Dedifferentiated amniotic fluid mesenchymal stem cell (primary cell): ENCODE data around the gene ATP5F1A.

ENCODE experiments used
- DNase-seq: peaks from one replicate; pipeline ENCODE4 v3.0.0-alpha.2; 2016; ENCODE audit errors: extremely low spot score

Gene ATP5F1A

DNA sequence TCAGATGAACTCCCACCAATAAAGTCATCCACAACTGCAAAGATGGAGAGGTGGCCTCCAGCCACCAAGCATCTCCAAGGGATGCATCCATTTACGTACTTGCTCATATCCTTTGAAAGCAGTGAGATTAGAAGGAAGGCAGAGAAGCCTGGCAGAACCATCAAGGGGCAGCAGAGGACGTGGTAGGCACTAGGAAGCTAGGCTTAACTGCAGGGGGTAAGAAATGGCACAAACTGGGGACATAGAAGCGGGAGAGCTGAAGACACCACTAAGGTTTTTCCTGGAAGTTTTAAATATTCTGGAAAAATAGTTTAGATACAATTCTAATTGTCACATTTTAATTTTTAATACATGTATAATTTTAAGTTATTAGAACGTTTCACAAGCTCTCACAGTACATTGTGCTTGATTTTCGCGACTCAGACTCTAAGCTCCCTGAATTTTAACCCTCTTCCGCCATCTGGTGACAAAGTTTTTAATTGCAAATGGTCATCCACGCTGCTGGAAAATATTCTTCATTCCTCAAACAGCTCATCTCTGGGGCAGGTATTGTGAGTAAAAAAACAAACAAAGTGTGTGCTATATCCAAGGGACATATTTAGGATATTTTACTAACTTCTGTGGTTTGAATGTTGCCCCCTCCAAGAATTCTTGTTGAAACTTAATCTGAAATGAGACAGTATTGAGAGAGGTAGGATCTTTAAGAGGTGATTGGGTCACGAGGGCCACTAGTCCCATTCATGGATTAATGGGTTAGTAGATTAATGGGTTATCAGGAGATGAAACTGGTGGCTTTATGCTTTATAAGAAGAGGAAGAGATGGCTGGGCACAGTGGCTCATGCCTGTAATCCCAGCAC, 24.4 kb downstream of the ATP5F1A start:
- peak; percentile 69 for DNase-seq

DNA sequence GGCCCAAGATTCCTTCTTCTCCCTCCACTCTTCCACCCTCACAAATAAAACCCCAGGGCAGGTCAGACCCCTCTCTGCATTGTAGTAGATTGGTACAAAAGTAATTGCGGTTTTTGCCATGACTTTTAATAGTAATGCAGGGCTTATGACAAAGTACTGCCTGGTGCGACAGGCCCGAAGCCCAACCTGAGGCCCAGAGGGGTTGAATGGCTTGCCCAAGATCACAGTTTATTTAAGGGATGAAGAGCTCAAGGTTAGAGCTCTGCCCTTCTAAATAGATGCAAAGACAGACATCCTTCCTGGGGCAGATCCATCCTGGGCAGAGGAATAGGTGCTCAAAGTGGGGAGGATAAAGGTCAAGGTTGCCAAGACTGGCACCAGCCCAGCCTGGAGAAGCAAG, 25.1 kb downstream of the ATP5F1A start:
- no peak for DNase-seq

- no peak for DNase-seq
Observed at GRCh38 chr18:46072376-46072867, 25.7 kb downstream of the ATP5F1A start.

DNA sequence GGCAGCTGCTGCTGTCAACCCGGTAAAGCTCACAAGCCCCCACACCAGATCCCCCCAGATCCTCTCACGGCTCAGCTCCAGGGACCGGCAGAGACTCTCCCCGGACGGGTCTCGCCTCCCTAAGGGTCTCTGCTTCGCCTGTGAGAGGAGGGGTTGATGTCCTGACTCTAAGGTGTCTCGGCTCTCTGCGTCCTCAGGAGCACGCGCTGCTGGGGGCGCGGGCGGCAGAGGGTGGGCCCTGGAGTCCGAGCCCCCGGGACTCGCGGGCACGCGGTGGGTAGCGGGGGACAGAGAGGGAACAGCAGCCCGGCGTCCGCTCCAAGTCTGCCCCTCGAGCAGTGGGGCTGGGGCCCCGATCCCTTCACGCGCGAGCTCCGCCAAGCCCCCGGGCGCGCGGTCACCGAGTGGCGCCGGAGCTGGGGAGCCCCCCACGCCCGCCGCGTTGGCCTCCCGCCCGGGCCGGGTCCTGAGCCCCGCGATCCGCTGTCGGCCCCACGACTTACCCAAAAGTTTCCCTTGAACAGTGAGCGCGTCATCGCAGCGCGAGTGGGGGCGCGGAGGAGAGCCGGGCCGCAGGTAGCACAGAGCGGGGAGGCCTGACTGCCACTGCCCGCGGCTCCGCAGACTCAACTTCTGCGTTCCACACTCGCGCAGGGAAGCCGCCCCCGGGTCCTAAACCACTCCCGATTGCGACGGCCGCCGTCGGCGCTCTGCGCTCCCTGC, 26.3 kb downstream of the ATP5F1A start, which contains the start of gene PSTPIP2:
Gene PSTPIP2, minus strand, starts transcription at position 608 of the 723 bp plus-strand sequence. Its CDS starts 72 bp downstream, at position 536.
- DNase-seq, result peak; percentile 39

DNA sequence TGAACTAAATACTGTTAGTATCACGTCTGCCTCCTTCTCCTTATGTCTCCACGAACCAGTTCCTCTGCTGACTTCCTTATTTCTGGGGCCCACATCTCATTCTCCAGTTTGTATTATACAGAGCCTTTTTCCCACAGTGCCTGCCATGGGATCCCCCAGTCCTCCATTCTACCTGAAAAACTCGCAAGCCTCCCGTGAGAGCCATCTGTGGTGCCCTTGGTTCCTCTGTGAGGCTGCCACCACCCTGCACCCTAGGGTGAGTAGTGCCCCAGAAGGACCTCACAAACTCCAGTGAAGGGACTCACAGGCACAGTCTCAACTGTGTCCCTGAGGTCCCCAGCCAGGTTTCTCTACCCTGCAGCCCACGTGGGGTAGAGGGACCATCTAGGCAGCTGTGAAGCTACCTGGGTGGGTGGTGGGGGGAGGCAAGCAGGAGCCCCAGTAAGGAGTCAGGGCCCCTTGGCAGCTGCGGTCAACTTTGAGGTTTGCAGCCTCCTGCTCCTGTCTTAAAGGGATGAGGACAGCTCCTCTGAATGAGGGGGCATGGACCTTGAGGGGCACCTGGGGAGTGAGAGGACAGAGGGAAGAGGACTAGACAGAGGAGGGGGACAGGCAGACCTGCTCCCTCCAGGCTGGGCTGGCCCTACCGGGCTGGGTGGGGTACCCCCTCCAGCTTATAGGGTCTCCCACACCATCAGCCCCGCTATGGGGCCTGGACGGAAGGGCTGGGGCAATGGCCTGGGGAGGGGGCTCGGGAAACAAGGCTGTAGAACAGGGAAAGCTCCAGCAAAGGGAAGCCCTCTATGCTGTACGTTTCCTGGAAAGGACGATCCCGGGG, 27.1 kb downstream of the ATP5F1A start:
- no peak for DNase-seq

GRCh38 chr18:46070232-46070631, 27.9 kb downstream of the ATP5F1A start:
- DNase-seq, result no peak

- no peak for DNase-seq
Observed at GRCh38 chr18:46069524-46069923, 28.6 kb downstream of the ATP5F1A start.

- no peak for DNase-seq
Observed at GRCh38 chr18:46068763-46069162, 29.3 kb downstream of the ATP5F1A start.

- DNase-seq, result no peak
Observed at GRCh38 chr18:46067438-46068007, 30.6 kb downstream of the ATP5F1A start.

DNA sequence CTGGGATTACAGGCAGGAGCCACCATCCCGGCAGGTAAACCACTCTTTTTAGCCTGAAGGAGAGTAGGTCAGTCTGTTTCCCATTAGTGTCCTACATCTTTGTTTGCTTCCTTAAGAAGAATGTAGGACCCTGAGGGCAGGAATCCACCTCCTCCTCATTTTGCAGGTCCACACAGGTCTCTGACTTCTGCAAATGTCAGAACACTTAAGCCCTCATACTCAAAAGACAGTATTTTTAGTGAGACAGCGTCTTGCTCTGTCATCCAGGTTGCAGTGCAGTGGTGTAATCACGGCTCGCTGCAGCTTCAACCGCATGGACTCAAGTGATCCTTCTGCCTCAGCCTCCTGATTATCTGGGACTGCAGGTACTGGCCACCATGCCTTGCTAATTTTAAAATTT, 35.3 kb downstream of the ATP5F1A start:
- no peak for DNase-seq

DNA sequence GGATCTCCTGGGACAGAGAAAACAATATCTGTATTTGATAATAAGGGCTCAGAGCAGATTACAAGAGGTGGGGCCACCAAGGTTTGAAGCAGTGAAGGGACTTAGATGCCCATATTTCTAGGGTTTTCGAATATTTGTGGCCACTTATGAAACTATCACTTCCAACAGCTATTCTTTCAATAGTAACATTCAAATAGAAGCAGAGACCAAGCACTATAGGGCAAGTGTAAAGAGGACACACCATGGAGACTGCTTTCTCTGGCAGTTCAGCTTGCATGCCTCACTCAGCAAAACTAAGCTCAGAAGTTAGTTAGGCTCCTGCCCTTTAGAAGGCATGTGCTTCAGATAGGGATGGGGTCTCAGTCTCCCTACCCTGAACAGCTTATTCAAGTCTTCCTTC, 36.3 kb downstream of the ATP5F1A start:
- no peak for DNase-seq

DNA sequence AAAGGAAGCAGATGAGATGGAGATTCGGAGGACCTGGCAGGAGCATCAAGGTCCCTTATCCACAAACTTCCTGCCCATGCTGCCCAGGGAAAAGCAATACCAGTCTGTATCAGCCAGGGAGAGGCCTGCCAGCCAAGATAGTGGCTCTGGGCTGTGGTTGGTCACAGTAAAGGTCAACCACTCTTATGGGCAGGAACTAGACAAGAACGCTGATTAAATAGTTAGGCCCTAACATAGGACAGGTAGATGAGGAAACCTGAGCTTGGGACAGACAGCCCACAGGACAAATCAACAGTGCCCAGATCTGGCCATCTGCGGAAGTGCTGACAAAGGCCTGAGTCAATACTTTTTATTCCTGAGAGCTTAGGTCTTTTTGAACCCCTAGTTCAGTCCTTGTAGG, 36.7 kb downstream of the ATP5F1A start:
- no peak for DNase-seq

DNA sequence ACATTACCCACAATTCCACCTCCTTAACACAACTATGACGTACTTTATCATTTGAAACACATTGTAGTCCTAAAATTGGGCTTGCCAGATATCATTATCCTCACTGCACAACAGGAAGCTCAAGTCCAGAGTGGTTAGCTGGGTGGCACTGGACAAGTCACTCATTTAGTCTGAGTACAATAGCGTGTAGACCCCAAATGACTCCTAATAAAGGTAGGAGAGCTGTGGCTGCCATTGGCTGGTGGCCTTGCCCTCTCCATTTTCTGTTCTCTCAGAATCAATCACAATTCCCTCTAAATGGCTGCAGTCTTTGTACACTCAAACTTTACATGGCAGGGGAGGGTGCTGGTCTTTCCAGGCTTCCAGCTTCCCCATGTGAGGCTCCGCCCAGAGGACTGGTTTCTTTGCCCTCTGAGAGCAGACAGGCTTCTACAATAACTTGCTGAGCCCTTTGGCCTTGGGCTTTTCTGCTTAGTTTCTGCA, 37.7 kb downstream of the ATP5F1A start:
- DNase-seq, result no peak

GRCh38 chr18:46055838-46056230, 42.3 kb downstream of the ATP5F1A start:
- DNase-seq, result no peak

DNA sequence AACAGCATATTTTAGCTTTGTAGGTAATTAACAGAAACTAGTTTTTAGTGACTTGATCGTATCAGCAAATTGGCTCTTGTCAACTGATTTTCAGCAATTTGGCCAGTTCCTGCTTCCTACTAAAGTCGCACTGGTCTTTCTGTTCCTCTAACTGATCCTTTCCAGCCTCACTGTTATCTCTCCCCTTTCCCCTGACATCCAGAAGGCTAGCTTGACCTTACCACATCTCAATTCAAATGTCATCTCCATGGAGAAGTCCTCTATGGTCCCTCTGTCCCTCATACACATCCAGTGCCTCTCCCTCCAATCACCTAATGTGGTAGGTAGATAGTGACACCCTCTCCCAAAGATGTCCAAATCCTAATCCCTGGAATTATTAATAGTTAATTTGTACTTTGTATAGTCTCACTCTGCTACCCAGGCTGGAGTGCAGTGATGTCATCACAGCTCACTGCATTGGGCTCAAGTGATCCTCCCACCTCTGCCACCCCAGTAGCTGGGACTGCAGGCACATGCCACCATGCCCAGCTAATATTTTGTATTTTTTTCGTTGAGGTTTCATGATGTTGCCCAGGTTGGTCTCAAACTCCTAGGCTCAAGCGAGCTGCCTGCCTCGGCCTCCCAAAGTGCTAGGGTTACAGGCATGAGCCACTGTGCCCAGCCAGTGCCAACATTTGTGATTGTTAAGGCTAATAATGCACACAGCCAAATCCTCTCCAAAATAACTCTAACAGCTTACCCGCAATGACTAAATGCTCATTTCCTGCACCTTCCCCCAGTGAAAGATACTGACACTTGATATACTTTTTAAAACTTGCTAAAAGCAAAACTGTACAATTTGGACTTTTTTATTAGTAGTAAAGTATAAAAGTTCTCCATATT, 42.9 kb downstream of the ATP5F1A start:
- DNase-seq, result no peak

DNA sequence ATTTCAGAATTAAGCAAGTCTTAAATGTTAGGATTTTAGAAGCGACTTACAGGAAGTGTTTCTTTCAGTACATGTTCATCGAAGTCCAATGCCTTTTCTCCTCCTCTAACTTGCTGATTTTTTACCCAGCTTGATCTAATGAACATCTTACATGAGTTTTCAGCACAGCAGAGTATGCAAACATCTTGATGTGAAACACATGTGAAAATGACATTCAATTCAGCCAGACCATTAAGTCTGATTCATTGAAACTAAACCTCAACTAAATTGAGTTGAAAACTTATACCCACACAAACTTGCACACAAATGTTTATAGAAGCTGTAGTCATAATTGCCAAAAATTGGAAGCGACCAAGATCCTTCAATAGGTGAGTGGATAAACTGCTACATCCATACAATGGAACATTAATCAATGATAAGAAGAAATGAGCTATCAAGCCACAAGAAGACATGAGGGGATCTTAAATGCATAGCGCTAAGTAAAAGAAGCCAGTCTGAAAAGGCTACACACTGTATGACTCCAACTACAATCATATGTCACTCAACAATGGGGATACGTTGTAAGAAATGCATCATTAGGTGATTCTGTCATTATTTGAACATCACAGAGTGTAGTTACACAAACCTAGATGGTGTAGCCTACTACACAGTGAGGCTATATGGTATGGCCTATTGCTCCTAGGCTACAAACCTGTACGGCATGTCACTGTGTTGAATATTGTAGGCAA, 44.6 kb downstream of the ATP5F1A start:
- peak; percentile 61 for DNase-seq

DNA sequence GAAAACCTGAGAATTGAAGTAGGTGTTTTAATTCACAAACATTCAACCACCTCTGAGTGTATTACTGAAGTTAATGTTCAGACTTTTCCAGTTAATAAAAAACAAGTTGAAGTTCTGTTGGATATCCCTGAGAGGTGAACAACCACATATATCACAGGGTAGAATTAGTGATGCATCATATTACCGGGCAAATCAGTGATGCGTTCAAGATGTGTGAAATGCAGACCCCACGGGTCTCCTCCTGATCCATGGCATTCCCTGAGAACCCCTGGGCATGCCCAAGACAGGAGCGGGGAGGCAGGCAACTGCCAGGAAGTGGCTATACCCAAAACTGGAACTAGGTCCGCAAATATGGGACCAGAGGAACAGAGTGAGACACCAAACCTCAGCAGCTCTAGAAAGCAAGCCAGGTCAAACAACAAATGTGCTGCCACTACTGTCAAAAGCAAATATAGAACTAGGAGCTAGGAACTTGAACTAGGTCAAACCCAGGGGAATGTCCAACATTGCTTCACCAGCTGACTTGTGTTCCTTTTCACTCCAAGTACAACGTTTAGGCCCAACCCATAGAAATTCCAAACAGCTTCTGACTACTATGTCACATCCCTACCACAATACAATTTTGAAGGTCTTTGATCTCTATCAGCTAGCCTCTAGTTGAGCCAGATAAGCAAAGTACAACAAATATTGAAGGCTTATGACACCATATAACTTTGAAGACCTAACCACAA, 46.2 kb downstream of the ATP5F1A start:
- peak; percentile 34 for DNase-seq

- DNase-seq, result no peak
Observed at GRCh38 chr18:46050268-46050667, 47.8 kb downstream of the ATP5F1A start.

- no peak for DNase-seq
Observed at GRCh38 chr18:46048641-46049040, 49.5 kb downstream of the ATP5F1A start.
